Gastroesophageal sphincter (tissue), 4 donors: ENCODE measurements around the gene SMPD3. TPM values are rescaled to one million over a fixed set of nuclear protein-coding genes. Genes with fewer than 3 reads are reported as not detected.
A peak's percentile ranks its signal among the peaks of the same experiment; 100 is the strongest.

Source experiments
- ATAC-seq: fragments of 150-250 bp; one replicate; pipeline ENCODE4 v1.9.1; 2016; ENCODE audit warnings: mild to moderate bottlenecking, moderate library complexity
- H3K27ac ChIP-seq, 4 donors: fragments of 200-600 bp; sonication (generic) in 3 of 4; 1 replicate in 3 of 4; 2 replicates in 1 of 4; pipeline ENCODE4 v1.5.1; 2016 to 2019
- H3K27me3 ChIP-seq: fragments of 200-600 bp; sonication (generic); one replicate; pipeline ENCODE4 v1.5.1; 2019
- H3K36me3 ChIP-seq, 2 donors: fragments of 200-600 bp; sonication (generic); one replicate each; pipeline ENCODE4 v1.5.1; 2019; ENCODE audit warnings: control low read depth in 1 of 2
- H3K4me1 ChIP-seq, 3 donors: fragments of 200-600 bp; sonication (generic); 1 replicate in 2 of 3; 2 replicates in 1 of 3; pipeline ENCODE4 v1.5.1; 2016 to 2019; ENCODE audit warnings: control low read depth in 2 of 3
- H3K4me3 ChIP-seq, 2 donors: fragments of 200-600 bp; sonication (generic); one replicate each; pipeline ENCODE4 v1.5.1; 2019; ENCODE audit warnings: mild to moderate bottlenecking in 1 of 2, moderate library complexity in 1 of 2
- H3K9me3 ChIP-seq, 3 donors: fragments of 200-600 bp; sonication (generic); one replicate each; pipeline ENCODE4 v1.5.1; 2017 to 2019; ENCODE audit warnings: control low read depth in 2 of 3
- CTCF ChIP-seq, 4 experiments: fragments of 200-600 bp in 2 of 4; fragments of 450-650 bp in 2 of 4; sonication (generic) in 1 of 4; IDR thresholded peaks; one replicate each; pipeline ENCODE4 v1.5.1; 2017 to 2019; ENCODE audit warnings: antibody characterized with exemption in 4 of 4, mild to moderate bottlenecking in 2 of 4, moderate library complexity in 2 of 4
- EP300 ChIP-seq: sonication (generic); formaldehyde crosslinking; IDR thresholded peaks from one replicate; pipeline ENCODE4 v1.6.1; 2017; ENCODE audit warnings: antibody characterized with exemption, mild to moderate bottlenecking
- POLR2A ChIP-seq, 2 donors: fragments of 450-650 bp; IDR thresholded peaks; one replicate each; pipeline ENCODE4 v1.6.1; 2017; ENCODE audit warnings: antibody characterized with exemption in 2 of 2, mild to moderate bottlenecking in 2 of 2, moderate library complexity in 1 of 2
- POLR2AphosphoS5 ChIP-seq: sonication (generic); formaldehyde crosslinking; IDR thresholded peaks from one replicate; pipeline ENCODE4 v1.6.1; 2017; ENCODE audit warnings: antibody characterized with exemption
- WGBS, 2 donors: methylation state at CpG; one replicate each; pipeline ENCODE4 v1.1.5; 2018; ENCODE audit warnings: low coverage in 1 of 2; 5-methylcytosine and 5-hydroxymethylcytosine counted together
- total RNA-seq, 4 donors: library from RNA; depleted of rRNA; stranded (reverse); fragments of >200 nt; gene quantifications; one replicate each; pipeline ENCODE4 v1.1.0, GENCODE V29; 2016

The SMPD3 gene
- total RNA-seq, 4 donors from 2014 or later: 0.08 to 0.94 (median 0.77) TPM; not detected in 1

GRCh38 chr16:68328151-68328859, 120.0 kb downstream of the SMPD3 start:
- H3K4me1 ChIP-seq: peaks cover 0 to 15% (median 0%) of the 10 kb centered on the region in 3 donors
- H3K27me3 ChIP-seq: no peaks in the 10 kb centered on the region
- no peak overlapping the region for H3K27ac ChIP-seq
- 40 to 69% methylated on average over 5 to 6 of the region's 13 CpGs for WGBS, 2 donors
- peak; percentile 88 for ATAC-seq
- no peak overlapping the region for H3K4me3 ChIP-seq
- TF ChIP-seq POLR2A (IDR thresholded peaks at IDR 0.05): no peak
- peak; percentile 87 to 94 (median 88) for TF ChIP-seq CTCF (IDR thresholded peaks at IDR 0.05)
- TF ChIP-seq POLR2AphosphoS5: peak; percentile 7
- no peaks in the 10 kb centered on the region for H3K9me3 ChIP-seq
- peaks cover 0 to 69% of the 10 kb centered on the region in 2 donors for H3K36me3 ChIP-seq

- no peaks in the 10 kb centered on the region for H3K27me3 ChIP-seq
- no peaks in the 10 kb centered on the region for H3K9me3 ChIP-seq
- WGBS, 2 donors: 78 to 81% methylated on average over 4 to 6 of the region's 8 CpGs
- H3K36me3 ChIP-seq: peaks cover 0 to 84% of the 10 kb centered on the region in 2 donors
- no peak overlapping the region for H3K27ac ChIP-seq
- no peak overlapping the region for H3K4me3 ChIP-seq
- ATAC-seq: no peak
- no peak for TF ChIP-seq POLR2A (IDR thresholded peaks at IDR 0.05)
- no peak for TF ChIP-seq EP300
- TF ChIP-seq CTCF (IDR thresholded peaks at IDR 0.05): no peak
- no peak for TF ChIP-seq POLR2AphosphoS5
- H3K4me1 ChIP-seq: no peaks in the 10 kb centered on the region
Measured at GRCh38 chr16:68324780-68325357, 123.4 kb downstream of the SMPD3 start.

DNA sequence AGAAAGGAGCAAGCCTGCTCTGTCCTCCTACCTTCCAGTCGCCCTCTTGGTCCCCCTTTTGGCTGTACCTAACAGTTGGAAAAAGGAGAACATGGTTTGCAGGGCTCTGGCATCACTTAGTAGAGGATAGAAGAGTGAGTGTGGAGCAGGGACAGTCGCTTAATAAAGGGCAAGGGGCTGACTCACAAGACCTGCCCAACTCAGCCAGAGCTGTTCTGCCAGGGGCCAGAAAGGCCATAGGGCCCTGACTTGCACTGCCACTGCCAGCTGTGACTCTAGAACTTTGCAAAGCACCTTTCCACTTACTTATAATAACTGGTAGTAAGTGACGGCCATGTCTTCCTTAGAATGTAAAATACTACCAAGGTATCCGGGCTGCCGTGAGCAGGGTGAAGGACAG, 124.0 kb downstream of the SMPD3 start:
- Histone ChIP-seq H3K4me3 (no peak overlapping the region), H3K27me3 (no peaks in the 10 kb centered on the region), H3K36me3 (peaks cover 0 to 84% of the 10 kb centered on the region in 2 donors), H3K27ac (no peak overlapping the region), H3K9me3 (no peaks in the 10 kb centered on the region), H3K4me1 (no peaks in the 10 kb centered on the region)
- WGBS, 2 donors: 75 to 93% methylated on average over 2 to 5 of the region's 5 CpGs
- no peak for TF ChIP-seq POLR2A (IDR thresholded peaks at IDR 0.05)
- no peak for ATAC-seq

GRCh38 chr16:68319185-68319908, 129.0 kb downstream of the SMPD3 start:
- WGBS, 2 donors: 84 to 88% methylated on average over 3 of the region's 6 CpGs
- Histone ChIP-seq H3K9me3 (no peaks in the 10 kb centered on the region), H3K27ac (no peak overlapping the region), H3K4me3 (no peak overlapping the region), H3K36me3 (peaks cover 0 to 92% of the 10 kb centered on the region in 2 donors), H3K27me3 (no peaks in the 10 kb centered on the region), H3K4me1 (no peaks in the 10 kb centered on the region)
- no peak for ATAC-seq
- TF ChIP-seq CTCF (IDR thresholded peaks at IDR 0.05): no peak
- TF ChIP-seq EP300: no peak

- Histone ChIP-seq H3K36me3 (peaks cover 0 to 60% of the 10 kb centered on the region in 2 donors), H3K4me1 (peaks cover 3 to 56% (median 16%) of the 10 kb centered on the region in 3 donors), H3K4me3 (no peak overlapping the region), H3K9me3 (no peaks in the 10 kb centered on the region), H3K27ac (no peak overlapping the region), H3K27me3 (no peaks in the 10 kb centered on the region)
- no peak for ATAC-seq
- TF ChIP-seq POLR2AphosphoS5 (no peak), EP300 (no peak), CTCF (IDR thresholded peaks at IDR 0.05) (no peak), POLR2A (IDR thresholded peaks at IDR 0.05) (no peak)
- WGBS, 2 donors: 71 to 82% methylated on average over 3 to 4 of the region's 4 CpGs
Measured at GRCh38 chr16:68313116-68313515, 135.2 kb downstream of the SMPD3 start.
